ENCODE measurements around the gene PPP1R27. TPM values are rescaled to one million over a fixed set of nuclear protein-coding genes. Genes with fewer than 3 reads are reported as not detected.
A peak's percentile ranks its signal among the peaks of the same experiment; 100 is the strongest.

Gene PPP1R27
- total and polyA plus RNA-seq, 9 of the 15 experiments (the other 6 are each of a cell fraction or from before 2014, with no cell fraction given): 0.29 to 6.9 (median 1.5) TPM; not detected in 2

- TF ChIP-seq ZBTB40 (IDR thresholded peaks at IDR 0.05): no peak
- no peak for TF ChIP-seq ZBTB40 (CRISPR knock-in tag; IDR thresholded peaks at IDR 0.05)
- TF ChIP-seq NCOA6 (IDR thresholded peaks at IDR 0.05): no peak
- no peak for TF ChIP-seq IRF1 (CRISPR knock-in tag; IDR thresholded peaks at IDR 0.05; ENCODE audit: borderline replicate concordance)
- no peak for TF ChIP-seq RBM22 (IDR thresholded peaks at IDR 0.05; ENCODE audit: low read depth, low read length, poor library complexity, severe bottlenecking)
- no peak for TF ChIP-seq GABPB2 (CRISPR knock-in tag; conservative IDR thresholded peaks at IDR 0.05)
- no peak for TF ChIP-seq KDM5B (IDR thresholded peaks at IDR 0.05; ENCODE audit: insufficient replicate concordance, low read depth, low read length)
- no peak for TF ChIP-seq ARID3A (IDR thresholded peaks at IDR 0.05; ENCODE audit: borderline replicate concordance, low read depth, low read length)
- no peak for TF ChIP-seq MEF2D (tag; conservative IDR thresholded peaks at IDR 0.05; ENCODE audit: low read depth)
- no peak for TF ChIP-seq BRCA1 (IDR thresholded peaks at IDR 0.05)
- no peak for TF ChIP-seq BRCA1 (CRISPR knock-in tag; IDR thresholded peaks at IDR 0.05)
- no peak for TF ChIP-seq KAT8 (IDR thresholded peaks at IDR 0.05; ENCODE audit: low read depth)
- TF ChIP-seq RBFOX2 (IDR thresholded peaks at IDR 0.05; ENCODE audit: low read depth, low read length): peak; percentile 65
- TF ChIP-seq ZNF655 (CRISPR knock-in tag; IDR thresholded peaks at IDR 0.05): 0 out of 2 replicates have a peak, but pooled peaks have one; percentile 27
- no peak for TF ChIP-seq NRF1 (conservative IDR thresholded peaks at IDR 0.05 in 1 of 2, IDR thresholded peaks at IDR 0.05 in 1 of 2)
Observed at GRCh38 chr17:81865733-81866439, 31.0 kb upstream of the PPP1R27 start (continued).
